WI38 (cell line): ENCODE results near the gene GRIK4.

ENCODE experiments used
- H3K4me3 ChIP-seq: 2 replicates; pipeline ENCODE4 v1.5.1; 2011; ENCODE audit warnings: low read depth, mild to moderate bottlenecking, control low read depth, low read length
- CTCF ChIP-seq: IDR thresholded peaks from 2 replicates; pipeline ENCODE4 v1.5.1; 2012; ENCODE audit warnings: low read depth, mild to moderate bottlenecking, control low read depth, low read length

GRIK4 gene

GRCh38 chr11:120682332-120682649, 170.7 kb downstream of the GRIK4 start:
- no peak for TF ChIP-seq CTCF
- H3K4me3 ChIP-seq: no peak overlapping the region

- no peak overlapping the region for H3K4me3 ChIP-seq
- no peak for TF ChIP-seq CTCF
Measured at GRCh38 chr11:120682866-120683265, 171.3 kb downstream of the GRIK4 start.

- no peak for TF ChIP-seq CTCF
- H3K4me3 ChIP-seq: no peak overlapping the region
Measured at GRCh38 chr11:120686516-120686915, 175.0 kb downstream of the GRIK4 start.

GRCh38 chr11:120688163-120688562, 176.6 kb downstream of the GRIK4 start:
- TF ChIP-seq CTCF: no peak

GRCh38 chr11:120689596-120690275, 178.2 kb downstream of the GRIK4 start:
- no peak for TF ChIP-seq CTCF

More at GRCh38 chr11:120688163-120688562, 176.6 kb downstream of the GRIK4 start:
- H3K4me3 ChIP-seq: no peak overlapping the region

GRCh38 chr11:120690406-120690805, 178.9 kb downstream of the GRIK4 start:
- no peak for TF ChIP-seq CTCF
- no peak overlapping the region for H3K4me3 ChIP-seq

More at GRCh38 chr11:120689596-120690275, 178.2 kb downstream of the GRIK4 start:
- no peak overlapping the region for H3K4me3 ChIP-seq

GRCh38 chr11:120694726-120695125, 183.2 kb downstream of the GRIK4 start:
- TF ChIP-seq CTCF: no peak
- no peak overlapping the region for H3K4me3 ChIP-seq
